Stimulated activated CD8-positive, alpha-beta memory T cell treated with anti-CD3 and anti-CD28 coated beads, Interleukin-4, amount 100 ng/mL, for 4 hours (primary cell): Measurements from ENCODE around the gene MPP7.

ENCODE experiments used
- DNase-seq, 2 donors: peaks; one replicate each; pipeline ENCODE4 v3.0.0-alpha.2; 2020; ENCODE audit warnings: low read depth in 2 of 2, low spot score in 1 of 2

The MPP7 gene

GRCh38 chr10:28307267-28307666, 4.4 kb upstream of the MPP7 start:
- no peak for DNase-seq

DNA sequence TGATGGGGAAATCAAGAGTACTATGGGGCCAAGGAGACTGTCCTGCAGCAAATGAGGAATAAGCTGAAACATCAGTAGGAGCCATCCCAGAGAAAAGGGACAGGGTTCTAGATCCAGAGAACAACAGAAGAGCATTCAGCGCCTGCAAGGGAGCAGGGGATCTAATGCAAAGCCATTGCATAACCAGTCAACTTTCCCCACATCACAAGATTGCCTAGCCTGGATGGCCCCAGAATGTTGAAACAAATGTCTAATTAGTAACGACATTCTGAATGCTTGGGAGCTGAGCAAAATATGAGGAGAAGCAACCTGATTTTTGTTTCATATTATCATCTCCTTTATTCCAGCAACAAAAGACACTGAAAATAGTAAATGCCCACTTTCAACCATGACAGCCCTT, 2.7 kb upstream of the MPP7 start:
- DNase-seq: no peak

- no peak for DNase-seq
Observed at GRCh38 chr10:28304032-28304571, 1.2 kb upstream of the MPP7 start.

- DNase-seq: no peak
Observed at GRCh38 chr10:28302012-28302637, 739 bp downstream of the MPP7 start.

DNA sequence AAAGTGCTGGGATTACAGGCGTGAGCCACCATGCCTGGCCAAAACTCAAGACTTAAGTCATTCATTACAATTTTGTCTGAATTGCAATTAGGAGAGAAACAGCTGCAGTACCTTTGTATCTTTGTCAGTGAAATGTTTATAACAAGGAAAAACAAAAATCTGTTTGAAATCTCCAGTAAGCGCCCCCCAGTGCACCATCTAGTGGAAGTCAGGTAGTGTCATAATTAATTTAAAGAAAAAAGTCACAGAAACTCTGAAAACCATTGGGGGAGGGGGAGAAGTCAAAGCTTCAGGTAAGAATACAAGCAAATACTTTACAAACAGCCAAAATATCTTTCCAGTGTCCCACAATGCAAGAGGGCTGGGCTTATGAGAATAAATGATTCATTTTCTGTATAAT, 2.8 kb downstream of the MPP7 start:
- DNase-seq: no peak

DNA sequence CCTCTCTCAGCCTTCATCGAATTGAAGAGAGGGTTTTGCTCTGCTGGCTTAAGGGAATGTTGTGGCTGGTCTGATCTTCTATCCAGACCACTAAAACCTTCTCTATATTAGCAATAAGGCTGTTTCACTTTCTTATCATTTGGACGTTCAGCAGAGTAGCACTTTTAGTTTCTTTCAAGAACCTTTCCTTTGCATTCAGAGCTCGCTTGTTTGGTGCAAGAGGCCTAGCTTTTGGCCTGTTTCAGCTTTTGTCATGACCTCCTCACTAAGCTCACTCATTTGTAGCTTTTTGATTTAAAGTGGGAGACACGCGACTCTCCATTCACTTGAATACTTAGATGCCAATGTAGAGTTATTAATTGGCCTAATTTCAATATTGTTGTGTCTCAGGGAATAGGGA, 3.9 kb downstream of the MPP7 start:
- no peak for DNase-seq

DNA sequence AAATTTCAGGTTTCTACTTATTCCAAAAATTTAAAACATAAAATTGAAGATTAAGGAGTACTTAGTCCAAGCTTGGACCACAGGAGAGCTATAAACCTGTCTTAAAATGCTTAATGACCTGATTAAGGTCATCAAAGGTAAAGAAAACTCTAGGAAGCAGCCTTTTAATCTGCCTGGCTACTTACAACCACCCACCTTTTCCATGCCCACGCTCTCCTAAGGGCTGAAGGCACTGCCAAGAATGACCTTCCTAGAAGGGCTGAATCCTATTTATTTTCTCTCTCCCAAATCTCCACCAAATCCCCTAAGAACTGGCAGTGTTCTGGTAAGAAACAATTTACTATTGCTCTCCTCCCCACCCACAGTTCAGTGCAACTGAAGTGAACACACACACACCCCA, 6.8 kb downstream of the MPP7 start:
- no peak for DNase-seq

DNA sequence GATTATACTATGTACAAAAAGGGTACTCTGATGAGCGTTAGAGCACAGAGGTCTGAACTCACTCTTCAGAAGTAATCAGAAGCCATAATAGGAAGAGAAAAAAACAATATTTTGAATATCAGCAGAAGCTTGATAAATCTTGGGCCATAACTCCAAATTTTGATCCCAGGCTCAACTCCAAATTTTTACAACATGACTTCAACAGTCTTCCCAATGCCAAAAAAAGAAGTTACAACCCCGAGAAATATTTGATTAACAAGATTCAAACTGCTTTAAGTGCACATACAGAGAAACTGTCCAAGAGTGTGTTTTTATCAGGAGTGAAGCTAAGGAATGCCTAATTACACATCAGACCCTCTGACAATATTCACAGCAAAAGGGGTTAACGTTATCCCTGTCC, 7.5 kb downstream of the MPP7 start:
- DNase-seq: no peak

DNA sequence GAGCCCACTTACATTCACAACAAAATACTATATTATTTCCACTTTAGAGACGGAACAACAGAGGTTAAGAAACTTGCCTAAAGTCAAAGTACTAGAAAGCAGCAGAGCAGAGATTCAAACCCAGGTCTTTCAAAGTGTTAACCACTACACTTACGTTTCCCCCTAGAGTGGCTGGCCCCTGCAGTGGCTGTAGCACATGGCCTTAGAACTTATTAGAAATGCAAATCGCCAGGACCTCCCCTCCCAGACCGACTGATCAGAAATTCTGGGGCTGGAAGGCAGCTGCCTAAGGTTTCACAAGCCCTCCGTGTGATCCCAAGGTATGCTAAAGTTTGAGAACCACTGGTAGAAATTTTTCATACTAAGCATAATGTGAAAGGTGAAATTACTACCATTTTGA, 8.1 kb downstream of the MPP7 start:
- no peak for DNase-seq

DNA sequence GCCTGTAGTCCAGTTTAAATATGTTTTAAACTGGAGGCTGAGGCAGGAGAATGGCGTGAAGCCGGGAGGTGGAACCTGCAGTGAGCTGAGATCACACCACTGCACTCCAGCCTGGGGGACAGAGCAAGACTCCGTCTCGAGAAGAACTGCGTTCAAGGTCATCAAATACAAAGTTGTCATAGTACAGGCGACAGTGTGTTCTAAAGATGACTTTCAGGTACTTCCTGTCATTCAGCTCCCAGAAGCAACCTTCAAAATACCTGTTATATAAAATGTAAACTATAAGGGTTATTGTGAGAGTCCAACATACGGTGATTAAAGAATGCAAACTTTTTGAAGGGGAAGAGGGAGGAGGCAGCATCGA, 8.7 kb downstream of the MPP7 start:
- DNase-seq: no peak

DNA sequence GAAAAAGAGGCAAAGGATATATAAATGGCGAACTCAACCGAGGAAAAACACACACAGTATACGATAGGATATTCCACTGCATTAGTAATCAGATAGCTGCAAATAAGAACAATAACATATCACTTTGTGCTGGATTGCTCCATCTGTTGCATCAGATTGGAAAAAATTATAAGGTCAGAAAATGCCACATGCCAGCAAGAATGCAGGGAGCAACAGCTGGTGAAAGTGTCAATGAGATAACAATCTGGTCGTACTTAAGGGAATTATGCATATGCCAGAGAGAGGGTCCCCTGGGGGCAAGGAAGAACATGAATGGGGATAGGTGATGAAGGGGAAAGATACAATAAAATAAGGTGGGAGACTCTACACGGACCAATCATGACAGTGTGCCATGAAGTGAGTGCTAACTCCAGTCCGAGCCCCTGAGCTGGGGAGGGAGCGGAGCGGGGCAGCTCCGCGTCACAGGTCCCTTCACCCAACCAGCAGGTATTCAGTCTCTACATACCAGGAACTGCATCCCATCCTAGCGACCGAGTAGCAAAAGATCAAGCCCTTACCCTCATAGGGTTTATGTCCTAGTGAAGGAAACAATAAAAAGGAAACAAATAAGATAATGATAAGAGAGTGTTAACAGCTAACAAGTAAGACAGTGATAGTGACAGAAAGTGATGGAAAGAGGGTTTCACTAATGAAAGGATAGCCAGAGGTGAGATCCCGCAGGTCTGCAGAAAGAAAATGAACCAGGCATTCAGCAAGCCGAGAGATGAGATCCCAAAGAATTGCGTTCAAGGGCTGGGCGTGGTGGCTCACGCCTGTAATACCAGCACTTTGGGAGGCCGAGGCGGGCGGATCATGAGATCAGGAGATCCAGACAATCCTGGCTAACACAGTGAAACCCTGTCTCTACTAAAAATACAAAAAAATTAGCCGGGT, 9.4 kb downstream of the MPP7 start:
- no peak for DNase-seq

- peak in 1 of 2 donors; percentile 8 for DNase-seq
Observed at GRCh38 chr10:28291881-28292297, 11.0 kb downstream of the MPP7 start.

GRCh38 chr10:28285816-28286215, 17.0 kb downstream of the MPP7 start:
- no peak for DNase-seq

DNA sequence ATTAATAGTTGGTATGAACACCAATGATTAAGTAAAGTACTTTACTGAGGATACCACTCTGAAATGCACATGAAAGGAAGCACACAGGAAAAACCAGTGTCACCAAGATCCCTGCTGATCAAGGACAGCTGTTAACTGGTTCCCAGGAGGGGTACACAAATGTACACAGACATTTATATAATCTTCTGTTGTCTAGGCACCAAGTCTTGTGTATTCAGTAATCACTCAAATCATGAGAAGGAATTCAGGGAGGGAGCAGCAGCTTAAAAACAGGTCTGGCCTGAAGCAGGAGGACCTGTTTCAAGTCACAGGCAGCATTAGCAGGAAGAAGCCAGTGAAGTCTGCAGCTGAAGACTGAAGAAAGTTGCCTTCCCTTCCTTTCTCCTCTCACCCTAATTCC, 18.7 kb downstream of the MPP7 start:
- DNase-seq: no peak

GRCh38 chr10:28283251-28283650, 19.6 kb downstream of the MPP7 start:
- no peak for DNase-seq

GRCh38 chr10:28282336-28282735, 20.5 kb downstream of the MPP7 start:
- DNase-seq: no peak

- DNase-seq: no peak
Observed at GRCh38 chr10:28281726-28282315, 21.0 kb downstream of the MPP7 start.

GRCh38 chr10:28280652-28281051, 22.2 kb downstream of the MPP7 start:
- no peak for DNase-seq

DNA sequence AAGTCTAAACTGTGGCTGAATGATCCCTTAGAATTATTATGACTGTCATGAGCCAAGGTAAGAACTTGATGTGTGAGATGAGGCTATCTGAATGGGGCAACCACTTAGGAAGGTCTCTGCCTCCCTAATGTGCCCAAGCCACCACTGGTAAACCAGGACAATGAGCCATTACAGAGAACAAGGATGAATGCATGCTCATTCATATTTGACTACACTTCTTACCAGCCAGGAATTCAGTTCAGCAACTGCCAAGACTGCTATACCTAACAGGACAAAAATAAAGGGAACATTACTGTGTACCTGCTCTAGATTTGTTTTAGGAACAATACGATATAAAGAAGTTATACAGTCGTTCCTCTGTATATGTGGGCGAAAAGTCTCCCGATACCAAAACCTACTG, 23.0 kb downstream of the MPP7 start:
- DNase-seq: no peak

DNA sequence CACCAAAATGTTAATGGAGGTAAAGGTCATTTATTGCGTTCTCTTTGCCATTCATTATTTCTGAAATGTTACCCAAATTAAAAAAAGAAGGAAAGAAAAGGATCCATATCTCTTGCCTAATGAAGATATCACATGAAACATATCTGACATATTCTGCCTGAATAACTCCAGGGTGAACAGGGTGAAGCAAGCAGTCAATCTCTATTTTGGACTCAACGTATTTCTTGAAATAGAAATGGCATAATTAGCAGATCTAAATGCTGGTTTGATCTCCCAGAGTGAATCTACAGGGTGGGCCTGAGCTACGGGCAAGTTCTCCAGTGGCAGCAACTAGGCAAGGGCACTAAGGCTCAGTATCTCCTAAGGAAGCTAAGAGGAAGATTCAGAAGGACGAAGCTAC, 24.0 kb downstream of the MPP7 start:
- no peak for DNase-seq

- DNase-seq: no peak
Observed at GRCh38 chr10:28276384-28276783, 26.5 kb downstream of the MPP7 start.

- DNase-seq: no peak
Observed at GRCh38 chr10:28274475-28274874, 28.4 kb downstream of the MPP7 start.
